Stimulated activated CD4-positive, alpha-beta T cell treated with anti-CD3 and anti-CD28 coated beads, Interleukin-4, amount 100 ng/mL, for 24 hours (primary cell): ENCODE measurements around the gene CCND2.

ENCODE experiments used
- DNase-seq: peaks from one replicate; pipeline ENCODE4 v3.0.0-alpha.2; 2020

Gene CCND2

GRCh38 chr12:4277857-4278256 is 4.3 kb downstream of the CCND2 start:
- no peak for DNase-seq

- no peak for DNase-seq
Observed at GRCh38 chr12:4278329-4279197, 5.0 kb downstream of the CCND2 start.

- no peak for DNase-seq
Observed at GRCh38 chr12:4279198-4279690, 5.7 kb downstream of the CCND2 start.

GRCh38 chr12:4280351-4281163 is 7.0 kb downstream of the CCND2 start:
- DNase-seq: no peak

- no peak for DNase-seq
Observed at GRCh38 chr12:4281173-4281654, 7.7 kb downstream of the CCND2 start.

- no peak for DNase-seq
Observed at GRCh38 chr12:4282103-4282891, 8.7 kb downstream of the CCND2 start.

GRCh38 chr12:4282892-4283511 is 9.4 kb downstream of the CCND2 start:
- no peak for DNase-seq

GRCh38 chr12:4283512-4284255 is 10.1 kb downstream of the CCND2 start:
- DNase-seq: no peak

- DNase-seq: no peak
Observed at GRCh38 chr12:4284306-4284705, 10.7 kb downstream of the CCND2 start.

- no peak for DNase-seq
Observed at GRCh38 chr12:4285070-4285469, 11.5 kb downstream of the CCND2 start.

GRCh38 chr12:4286228-4286627 is 12.7 kb downstream of the CCND2 start:
- no peak for DNase-seq

- no peak for DNase-seq
Observed at GRCh38 chr12:4286771-4287317, 13.3 kb downstream of the CCND2 start.

- peak; percentile 34 for DNase-seq
Observed at GRCh38 chr12:4287325-4288211, 14.0 kb downstream of the CCND2 start.

GRCh38 chr12:4288296-4289131 is 15.0 kb downstream of the CCND2 start:
- no peak for DNase-seq

GRCh38 chr12:4289231-4289878 is 15.8 kb downstream of the CCND2 start:
- DNase-seq: no peak

- DNase-seq: no peak
Observed at GRCh38 chr12:4289998-4290790, 16.6 kb downstream of the CCND2 start.

- no peak for DNase-seq
Observed at GRCh38 chr12:4292341-4293073, 18.9 kb downstream of the CCND2 start.
